Gastroesophageal sphincter (tissue), 3 donors: Measurements from ENCODE around the gene MAST3.

Source experiments
- POLR2A ChIP-seq, 2 donors: fragments of 450-650 bp; IDR thresholded peaks; one replicate each; pipeline ENCODE4 v1.6.1; 2017; ENCODE audit warnings: antibody characterized with exemption in 2 of 2, mild to moderate bottlenecking in 2 of 2, moderate library complexity in 1 of 2
- POLR2AphosphoS5 ChIP-seq: sonication (generic); formaldehyde crosslinking; IDR thresholded peaks from one replicate; pipeline ENCODE4 v1.6.1; 2017; ENCODE audit warnings: antibody characterized with exemption
- TF ChIP-seq, protein P1 (sequence below), 4 experiments: fragments of 200-600 bp in 2 of 4; fragments of 450-650 bp in 2 of 4; sonication (generic) in 1 of 4; IDR thresholded peaks; one replicate each; pipeline ENCODE4 v1.5.1; 2017 to 2019; ENCODE audit warnings: antibody characterized with exemption in 4 of 4, mild to moderate bottlenecking in 2 of 4, moderate library complexity in 2 of 4

DNA sequence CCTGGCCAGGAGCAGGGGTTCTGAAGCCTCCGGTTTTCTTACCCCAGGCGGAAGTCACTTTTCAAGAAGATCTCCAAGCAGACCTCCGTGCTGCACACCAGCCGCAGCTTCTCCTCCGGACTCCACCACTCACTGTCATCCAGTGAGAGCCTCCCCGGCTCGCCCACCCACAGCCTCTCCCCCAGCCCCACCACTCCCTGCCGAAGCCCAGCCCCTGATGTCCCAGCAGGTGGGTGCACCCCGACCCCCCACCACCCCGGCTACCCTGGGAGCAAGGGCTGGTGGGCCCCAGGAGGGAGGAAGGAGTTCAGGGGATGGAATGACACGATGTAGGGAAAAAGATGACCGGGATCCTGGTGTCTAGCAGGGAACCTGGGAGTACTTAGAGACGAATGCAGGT is 49.8 kb downstream of the MAST3 start:
- TF ChIP-seq, protein P1, sequence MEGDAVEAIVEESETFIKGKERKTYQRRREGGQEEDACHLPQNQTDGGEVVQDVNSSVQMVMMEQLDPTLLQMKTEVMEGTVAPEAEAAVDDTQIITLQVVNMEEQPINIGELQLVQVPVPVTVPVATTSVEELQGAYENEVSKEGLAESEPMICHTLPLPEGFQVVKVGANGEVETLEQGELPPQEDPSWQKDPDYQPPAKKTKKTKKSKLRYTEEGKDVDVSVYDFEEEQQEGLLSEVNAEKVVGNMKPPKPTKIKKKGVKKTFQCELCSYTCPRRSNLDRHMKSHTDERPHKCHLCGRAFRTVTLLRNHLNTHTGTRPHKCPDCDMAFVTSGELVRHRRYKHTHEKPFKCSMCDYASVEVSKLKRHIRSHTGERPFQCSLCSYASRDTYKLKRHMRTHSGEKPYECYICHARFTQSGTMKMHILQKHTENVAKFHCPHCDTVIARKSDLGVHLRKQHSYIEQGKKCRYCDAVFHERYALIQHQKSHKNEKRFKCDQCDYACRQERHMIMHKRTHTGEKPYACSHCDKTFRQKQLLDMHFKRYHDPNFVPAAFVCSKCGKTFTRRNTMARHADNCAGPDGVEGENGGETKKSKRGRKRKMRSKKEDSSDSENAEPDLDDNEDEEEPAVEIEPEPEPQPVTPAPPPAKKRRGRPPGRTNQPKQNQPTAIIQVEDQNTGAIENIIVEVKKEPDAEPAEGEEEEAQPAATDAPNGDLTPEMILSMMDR (IDR thresholded peaks at IDR 0.05), result no peak
- TF ChIP-seq POLR2AphosphoS5, result no peak
- no peak for TF ChIP-seq POLR2A (IDR thresholded peaks at IDR 0.05)
